Stimulated activated naive CD8-positive, alpha-beta T cell treated with anti-CD3 and anti-CD28 coated beads, Interleukin-15, amount 100 ng/mL, for 72 hours (primary cell): ENCODE measurements around the gene MAGI2.

Source experiments
- ATAC-seq: fragments of 150-1000 bp; cut with Tn5 transposase; 2 replicates; pipeline ENCODE4 v1.10.0; 2021; ENCODE audit warnings: mild to moderate bottlenecking, moderate library complexity
- DNase-seq, 2 donors: peaks; one replicate each; pipeline ENCODE4 v3.0.0; 2021 to 2022
- H3K27ac Mint-ChIP-seq, 2 donors: one replicate each; pipeline ENCODE4 v1.8.0; 2022; ENCODE audit warnings: mild to moderate bottlenecking in 2 of 2, mixed read lengths in 2 of 2, moderate library complexity in 2 of 2
- H3K27me3 Mint-ChIP-seq: one replicate; pipeline ENCODE4 v1.8.0; 2022; ENCODE audit warnings: mixed read lengths
- H3K4me1 Mint-ChIP-seq: one replicate; pipeline ENCODE4 v1.8.0; 2022; ENCODE audit warnings: mild to moderate bottlenecking, mixed read lengths
- H3K4me3 Mint-ChIP-seq, 2 donors: one replicate each; pipeline ENCODE4 v1.8.0; 2022; ENCODE audit warnings: mild to moderate bottlenecking in 2 of 2, mixed read lengths in 2 of 2, moderate library complexity in 1 of 2
- H3K9me3 Mint-ChIP-seq, 2 donors: one replicate each; pipeline ENCODE4 v1.8.0; 2022; ENCODE audit warnings: mixed read lengths in 2 of 2

The MAGI2 gene

GRCh38 chr7:78121888-78122287 lies 1331.6 kb downstream of the MAGI2 start:
- Mint-ChIP-seq H3K4me1 (no peaks in the 10 kb centered on the region), H3K27ac (no peak overlapping the region), H3K9me3 (no peaks in the 10 kb centered on the region), H3K4me3 (no peak overlapping the region), H3K27me3 (no peaks in the 10 kb centered on the region)
- DNase-seq = no peak
- ATAC-seq = no peak

GRCh38 chr7:78118470-78118869 lies 1335.0 kb downstream of the MAGI2 start:
- no peak for DNase-seq
- Mint-ChIP-seq H3K9me3 (no peaks in the 10 kb centered on the region), H3K4me3 (no peak overlapping the region), H3K27ac (no peak overlapping the region), H3K27me3 (peaks cover 23% of the 10 kb centered on the region), H3K4me1 (no peaks in the 10 kb centered on the region)
- no peak for ATAC-seq

GRCh38 chr7:78115876-78116275 lies 1337.6 kb downstream of the MAGI2 start:
- H3K9me3 Mint-ChIP-seq = no peaks in the 10 kb centered on the region
- H3K27ac Mint-ChIP-seq = no peak overlapping the region
- DNase-seq (no peak), ATAC-seq (no peak)
- H3K4me1 Mint-ChIP-seq = no peaks in the 10 kb centered on the region
- H3K27me3 Mint-ChIP-seq = peaks cover 31% of the 10 kb centered on the region
- H3K4me3 Mint-ChIP-seq = no peak overlapping the region

GRCh38 chr7:78114993-78115392 lies 1338.5 kb downstream of the MAGI2 start:
- no peak overlapping the region for H3K27ac Mint-ChIP-seq
- H3K27me3 Mint-ChIP-seq = peaks cover 31% of the 10 kb centered on the region
- no peaks in the 10 kb centered on the region for H3K9me3 Mint-ChIP-seq
- DNase-seq (no peak), ATAC-seq (no peak)
- H3K4me1 Mint-ChIP-seq = no peaks in the 10 kb centered on the region
- no peak overlapping the region for H3K4me3 Mint-ChIP-seq

GRCh38 chr7:78112488-78112887 lies 1341.0 kb downstream of the MAGI2 start:
- no peak for DNase-seq
- Mint-ChIP-seq H3K27ac (no peak overlapping the region), H3K4me1 (no peaks in the 10 kb centered on the region), H3K4me3 (no peak overlapping the region), H3K9me3 (peaks cover 0 to 5% of the 10 kb centered on the region in 2 donors), H3K27me3 (peaks cover 31% of the 10 kb centered on the region)
- no peak for ATAC-seq

GRCh38 chr7:78111386-78111785 lies 1342.1 kb downstream of the MAGI2 start:
- no peaks in the 10 kb centered on the region for H3K4me1 Mint-ChIP-seq
- peaks cover 35% of the 10 kb centered on the region for H3K27me3 Mint-ChIP-seq
- no peak overlapping the region for H3K27ac Mint-ChIP-seq
- DNase-seq = no peak
- ATAC-seq = no peak
- peaks cover 0 to 5% of the 10 kb centered on the region in 2 donors for H3K9me3 Mint-ChIP-seq
- no peak overlapping the region for H3K4me3 Mint-ChIP-seq

GRCh38 chr7:78103475-78103874 lies 1350.0 kb downstream of the MAGI2 start:
- no peak for ATAC-seq

GRCh38 chr7:78101076-78101475 lies 1352.4 kb downstream of the MAGI2 start:
- no peaks in the 10 kb centered on the region for H3K9me3 Mint-ChIP-seq
- no peak for ATAC-seq
- H3K4me1 Mint-ChIP-seq = no peaks in the 10 kb centered on the region
- no peak for DNase-seq
- no peak overlapping the region for H3K4me3 Mint-ChIP-seq
- no peak overlapping the region for H3K27ac Mint-ChIP-seq
- peaks cover 11% of the 10 kb centered on the region for H3K27me3 Mint-ChIP-seq

More at GRCh38 chr7:78103475-78103874, 1350.0 kb downstream of the MAGI2 start:
- Mint-ChIP-seq H3K4me3 (no peak overlapping the region), H3K27me3 (peaks cover 6% of the 10 kb centered on the region), H3K9me3 (peaks cover 0 to 2% of the 10 kb centered on the region in 2 donors), H3K4me1 (no peaks in the 10 kb centered on the region), H3K27ac (no peak overlapping the region)
- no peak for DNase-seq

GRCh38 chr7:78099715-78100394 lies 1353.6 kb downstream of the MAGI2 start:
- H3K4me3 Mint-ChIP-seq = no peak overlapping the region
- no peaks in the 10 kb centered on the region for H3K4me1 Mint-ChIP-seq
- no peaks in the 10 kb centered on the region for H3K9me3 Mint-ChIP-seq
- ATAC-seq = no peak
- no peak for DNase-seq
- peaks cover 11% of the 10 kb centered on the region for H3K27me3 Mint-ChIP-seq
- no peak overlapping the region for H3K27ac Mint-ChIP-seq

GRCh38 chr7:78095549-78095948 lies 1357.9 kb downstream of the MAGI2 start:
- ATAC-seq (no peak), DNase-seq (no peak)
- H3K4me3 Mint-ChIP-seq = no peak overlapping the region
- H3K9me3 Mint-ChIP-seq = no peaks in the 10 kb centered on the region
- no peaks in the 10 kb centered on the region for H3K4me1 Mint-ChIP-seq
- no peak overlapping the region for H3K27ac Mint-ChIP-seq
- H3K27me3 Mint-ChIP-seq = peaks cover 11% of the 10 kb centered on the region

- ATAC-seq (no peak), DNase-seq (no peak)
- no peaks in the 10 kb centered on the region for H3K4me1 Mint-ChIP-seq
- no peaks in the 10 kb centered on the region for H3K9me3 Mint-ChIP-seq
- H3K27ac Mint-ChIP-seq = no peak overlapping the region
- H3K4me3 Mint-ChIP-seq = no peak overlapping the region
- H3K27me3 Mint-ChIP-seq = peaks cover 10% of the 10 kb centered on the region
Measured at GRCh38 chr7:78092331-78092730, 1361.1 kb downstream of the MAGI2 start.

GRCh38 chr7:78090616-78091015 lies 1362.9 kb downstream of the MAGI2 start:
- H3K27me3 Mint-ChIP-seq = no peaks in the 10 kb centered on the region
- no peak for ATAC-seq
- no peaks in the 10 kb centered on the region for H3K9me3 Mint-ChIP-seq
- DNase-seq = no peak
- no peak overlapping the region for H3K4me3 Mint-ChIP-seq
- H3K4me1 Mint-ChIP-seq = no peaks in the 10 kb centered on the region
- no peak overlapping the region for H3K27ac Mint-ChIP-seq

- no peak for DNase-seq
- H3K4me3 Mint-ChIP-seq = no peak overlapping the region
- no peak overlapping the region for H3K27ac Mint-ChIP-seq
Measured at GRCh38 chr7:78083476-78084120, 1369.9 kb downstream of the MAGI2 start.

GRCh38 chr7:78082556-78082955 lies 1370.9 kb downstream of the MAGI2 start:
- H3K4me1 Mint-ChIP-seq = no peaks in the 10 kb centered on the region
- ATAC-seq = no peak
- H3K27me3 Mint-ChIP-seq = no peaks in the 10 kb centered on the region
- H3K27ac Mint-ChIP-seq = no peak overlapping the region
- DNase-seq = no peak
- no peak overlapping the region for H3K4me3 Mint-ChIP-seq
- no peaks in the 10 kb centered on the region for H3K9me3 Mint-ChIP-seq

More at GRCh38 chr7:78083476-78084120, 1369.9 kb downstream of the MAGI2 start:
- Mint-ChIP-seq H3K4me1 (no peaks in the 10 kb centered on the region), H3K27me3 (no peaks in the 10 kb centered on the region), H3K9me3 (no peaks in the 10 kb centered on the region)
- no peak for ATAC-seq

- DNase-seq (no peak), ATAC-seq (no peak)
- H3K4me3 Mint-ChIP-seq = no peak overlapping the region
- H3K27ac Mint-ChIP-seq = no peak overlapping the region
- H3K9me3 Mint-ChIP-seq = no peaks in the 10 kb centered on the region
- H3K27me3 Mint-ChIP-seq = no peaks in the 10 kb centered on the region
- H3K4me1 Mint-ChIP-seq = no peaks in the 10 kb centered on the region
Measured at GRCh38 chr7:78081888-78082287, 1371.6 kb downstream of the MAGI2 start.

GRCh38 chr7:78081344-78081743 lies 1372.1 kb downstream of the MAGI2 start:
- ATAC-seq (no peak), DNase-seq (no peak)
- no peaks in the 10 kb centered on the region for H3K27me3 Mint-ChIP-seq
- H3K4me3 Mint-ChIP-seq = no peak overlapping the region
- no peaks in the 10 kb centered on the region for H3K9me3 Mint-ChIP-seq
- no peaks in the 10 kb centered on the region for H3K4me1 Mint-ChIP-seq
- H3K27ac Mint-ChIP-seq = no peak overlapping the region

GRCh38 chr7:78080811-78081210 lies 1372.7 kb downstream of the MAGI2 start:
- ATAC-seq (no peak), DNase-seq (no peak)
- H3K27me3 Mint-ChIP-seq = no peaks in the 10 kb centered on the region
- H3K4me3 Mint-ChIP-seq = no peak overlapping the region
- no peak overlapping the region for H3K27ac Mint-ChIP-seq
- H3K4me1 Mint-ChIP-seq = no peaks in the 10 kb centered on the region
- no peaks in the 10 kb centered on the region for H3K9me3 Mint-ChIP-seq
